Measurements from ENCODE around the gene ANKRD55. TPM values are rescaled to one million over a fixed set of nuclear protein-coding genes. Genes with fewer than 3 reads are reported as not detected.
A peak's percentile ranks its signal among the peaks of the same experiment; 100 is the strongest.
"Not testable (repeated sequence)": the region's sequence is repeated elsewhere in the genome, so short reads cannot be mapped to it uniquely, and the experiment has no call there.

ANKRD55 gene
- total RNA-seq, 1 experiment from 2014 or later, result not detected

GRCh38 chr5:56228631-56229030, 4.5 kb downstream of the ANKRD55 start:
- H3K4me3 ChIP-seq, result no peak overlapping the region
- H3K36me3 ChIP-seq, result no peaks in the 10 kb centered on the region
- H3K27me3 ChIP-seq, result no peaks in the 10 kb centered on the region
- peaks cover 7% of the 10 kb centered on the region for H3K9me3 ChIP-seq
- no peak for DNase-seq

GRCh38 chr5:56227691-56228090, 5.4 kb downstream of the ANKRD55 start:
- Histone ChIP-seq H3K9me3 (peaks cover 7% of the 10 kb centered on the region), H3K4me3 (no peak overlapping the region), H3K36me3 (no peaks in the 10 kb centered on the region), H3K27me3 (no peaks in the 10 kb centered on the region)
- DNase-seq, result no peak

- H3K36me3 ChIP-seq, H3K9me3 ChIP-seq, H3K27me3 ChIP-seq, DNase-seq, H3K4me3 ChIP-seq: not testable (repeated sequence)
These were observed 9.8 kb downstream of the ANKRD55 start for GRCh38 chr5:56223298-56223697.

- not testable (repeated sequence) for H3K36me3 ChIP-seq, H3K27me3 ChIP-seq, H3K4me3 ChIP-seq, DNase-seq
- H3K9me3 ChIP-seq, result peaks cover 13% of the 10 kb centered on the region
These were observed 11.5 kb downstream of the ANKRD55 start for GRCh38 chr5:56221601-56222000.

- no peaks in the 10 kb centered on the region for H3K36me3 ChIP-seq
- no peak overlapping the region for H3K4me3 ChIP-seq
- peaks cover 11% of the 10 kb centered on the region for H3K9me3 ChIP-seq
- no peaks in the 10 kb centered on the region for H3K27me3 ChIP-seq
- no peak for DNase-seq
These were observed 17.9 kb downstream of the ANKRD55 start for GRCh38 chr5:56215019-56215830.

GRCh38 chr5:56213886-56214535, 19.1 kb downstream of the ANKRD55 start:
- H3K27me3 ChIP-seq, H3K36me3 ChIP-seq, H3K4me3 ChIP-seq: not testable (repeated sequence)
- peaks cover 11% of the 10 kb centered on the region for H3K9me3 ChIP-seq
- DNase-seq, result peak; percentile 48

GRCh38 chr5:56212130-56212879, 20.8 kb downstream of the ANKRD55 start:
- Histone ChIP-seq H3K27me3 (no peaks in the 10 kb centered on the region), H3K9me3 (peaks cover 11% of the 10 kb centered on the region), H3K36me3 (no peaks in the 10 kb centered on the region), H3K4me3 (no peak overlapping the region)
- no peak for DNase-seq

- no peaks in the 10 kb centered on the region for H3K36me3 ChIP-seq
- H3K27me3 ChIP-seq, result no peaks in the 10 kb centered on the region
- H3K4me3 ChIP-seq, result no peak overlapping the region
- peak; percentile 78 for DNase-seq
- H3K9me3 ChIP-seq, result peaks cover 3% of the 10 kb centered on the region; the same call in 1 of the 2 replicates
These were observed 21.7 kb downstream of the ANKRD55 start for GRCh38 chr5:56211298-56211865.

GRCh38 chr5:56208681-56209080, 24.4 kb downstream of the ANKRD55 start:
- H3K27me3 ChIP-seq, result no peaks in the 10 kb centered on the region
- no peaks in the 10 kb centered on the region for H3K36me3 ChIP-seq
- no peak overlapping the region for H3K4me3 ChIP-seq
- H3K9me3 ChIP-seq, result no peaks in the 10 kb centered on the region; the same call in 1 of the 2 replicates
- DNase-seq, result no peak

GRCh38 chr5:56207537-56207936, 25.6 kb downstream of the ANKRD55 start:
- Histone ChIP-seq H3K36me3 (no peaks in the 10 kb centered on the region), H3K27me3 (no peaks in the 10 kb centered on the region), H3K4me3 (no peak overlapping the region), H3K9me3 (no peaks in the 10 kb centered on the region; the same call in 1 of the 2 replicates)
- peak; percentile 17 for DNase-seq

- H3K36me3 ChIP-seq, result no peaks in the 10 kb centered on the region
- H3K27me3 ChIP-seq, result no peaks in the 10 kb centered on the region
- H3K9me3 ChIP-seq, result no peaks in the 10 kb centered on the region; the same call in 1 of the 2 replicates
- no peak overlapping the region for H3K4me3 ChIP-seq
- peak; percentile 61 for DNase-seq
These were observed 26.8 kb downstream of the ANKRD55 start for GRCh38 chr5:56206126-56206910.

GRCh38 chr5:56203936-56204335, 29.2 kb downstream of the ANKRD55 start:
- not testable (repeated sequence) for H3K4me3 ChIP-seq, H3K27me3 ChIP-seq, DNase-seq, H3K36me3 ChIP-seq, H3K9me3 ChIP-seq

- H3K4me3 ChIP-seq, result no peak overlapping the region
- H3K9me3 ChIP-seq, result no peaks in the 10 kb centered on the region; the same call in 1 of the 2 replicates
- H3K36me3 ChIP-seq, result no peaks in the 10 kb centered on the region; the same call in 1 of the 2 replicates
- no peak for DNase-seq
- no peaks in the 10 kb centered on the region for H3K27me3 ChIP-seq
These were observed 30.6 kb downstream of the ANKRD55 start for GRCh38 chr5:56202483-56202882.

GRCh38 chr5:56201762-56202261, 31.3 kb downstream of the ANKRD55 start:
- H3K27me3 ChIP-seq, H3K9me3 ChIP-seq, H3K36me3 ChIP-seq, H3K4me3 ChIP-seq, DNase-seq: not testable (repeated sequence)

GRCh38 chr5:56200971-56201666, 32.0 kb downstream of the ANKRD55 start:
- no peaks in the 10 kb centered on the region; the same call in 1 of the 2 replicates for H3K9me3 ChIP-seq
- H3K27me3 ChIP-seq, result no peaks in the 10 kb centered on the region
- no peak overlapping the region for H3K4me3 ChIP-seq
- peak; percentile 44 for DNase-seq
- no peaks in the 10 kb centered on the region; the same call in 1 of the 2 replicates for H3K36me3 ChIP-seq

All from MG63 (cell line).